Stimulated activated CD4-positive, alpha-beta T cell treated with anti-CD3 and anti-CD28 coated beads, Interleukin-4, amount 100 ng/mL, for 4 hours (primary cell): ENCODE measurements around the gene KCNH8.

Experiments
- DNase-seq, 2 experiments: peaks; one replicate each; pipeline ENCODE4 v3.0.0-alpha.2; 2020

Gene KCNH8

DNA sequence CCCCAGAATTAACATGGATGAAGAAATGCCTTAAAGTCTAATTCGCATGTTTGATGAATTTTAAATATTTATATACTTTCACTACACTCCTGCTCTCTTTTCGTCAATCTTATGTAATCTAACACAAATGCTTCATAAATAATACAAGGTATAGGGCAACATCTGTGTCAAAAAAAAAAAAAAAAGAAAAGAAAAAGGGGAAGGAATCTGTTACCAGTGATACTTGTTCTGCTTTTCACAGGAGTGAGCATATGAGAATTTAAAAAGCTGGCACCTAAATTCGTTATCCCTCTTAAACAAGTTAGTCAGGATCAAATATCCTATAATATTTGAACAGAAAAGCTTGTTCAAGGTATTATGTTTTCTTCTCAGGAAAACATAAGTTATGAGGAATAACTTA is 243.8 kb downstream of the KCNH8 start:
- DNase-seq = no peak

DNA sequence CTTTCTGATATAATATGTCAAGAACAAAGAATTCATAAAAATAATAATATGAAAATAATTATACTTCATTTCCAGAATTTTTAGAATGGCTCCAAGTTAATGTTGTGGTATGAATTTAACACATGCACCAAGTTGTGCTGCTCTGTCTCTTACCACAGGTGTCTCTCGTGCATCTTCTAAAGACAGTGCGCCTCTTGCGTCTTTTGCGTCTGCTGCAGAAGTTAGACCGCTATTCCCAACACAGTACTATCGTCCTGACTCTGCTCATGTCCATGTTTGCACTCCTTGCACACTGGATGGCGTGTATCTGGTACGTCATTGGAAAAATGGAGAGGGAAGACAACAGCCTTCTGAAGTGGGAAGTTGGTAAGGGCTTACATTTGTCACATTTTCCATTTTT is 246.6 kb downstream of the KCNH8 start:
- no peak for DNase-seq

DNA sequence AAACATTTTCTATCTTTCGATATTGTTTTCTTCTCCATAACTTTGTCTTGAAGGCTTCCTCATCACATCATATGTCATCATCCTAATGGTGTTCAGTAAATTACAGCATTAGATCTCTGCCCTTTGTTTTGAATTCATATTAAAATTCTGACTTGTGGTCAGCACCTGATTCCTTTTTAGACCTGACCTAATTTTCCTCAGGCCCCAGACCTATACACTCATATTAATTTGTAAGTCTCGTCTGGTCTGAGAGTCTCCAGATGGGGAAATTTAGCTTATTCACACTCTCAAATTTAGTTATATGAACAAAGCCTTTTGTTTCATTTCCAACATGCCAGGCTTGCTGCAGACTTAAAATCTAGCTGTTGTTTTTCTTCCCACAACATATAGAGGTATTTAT is 248.4 kb downstream of the KCNH8 start:
- DNase-seq = no peak

DNA sequence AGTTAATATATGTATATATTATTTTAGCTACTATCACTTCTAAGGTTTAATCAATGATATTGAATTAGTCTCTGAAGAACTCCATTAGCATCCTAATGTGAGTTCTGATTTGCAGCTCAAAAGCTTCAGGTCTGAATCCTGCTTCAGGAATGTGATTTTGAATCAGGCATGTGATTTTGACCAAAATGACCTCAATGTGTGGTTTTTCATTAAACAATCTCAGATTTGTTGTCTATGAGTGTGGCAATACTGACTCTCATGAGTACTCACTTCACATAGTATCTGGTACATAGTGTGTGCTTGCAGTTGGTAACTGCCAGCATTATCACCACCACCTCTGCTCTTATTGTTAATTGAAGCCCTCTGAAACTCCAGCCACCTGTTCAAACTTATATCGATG is 251.0 kb downstream of the KCNH8 start:
- no peak for DNase-seq

DNA sequence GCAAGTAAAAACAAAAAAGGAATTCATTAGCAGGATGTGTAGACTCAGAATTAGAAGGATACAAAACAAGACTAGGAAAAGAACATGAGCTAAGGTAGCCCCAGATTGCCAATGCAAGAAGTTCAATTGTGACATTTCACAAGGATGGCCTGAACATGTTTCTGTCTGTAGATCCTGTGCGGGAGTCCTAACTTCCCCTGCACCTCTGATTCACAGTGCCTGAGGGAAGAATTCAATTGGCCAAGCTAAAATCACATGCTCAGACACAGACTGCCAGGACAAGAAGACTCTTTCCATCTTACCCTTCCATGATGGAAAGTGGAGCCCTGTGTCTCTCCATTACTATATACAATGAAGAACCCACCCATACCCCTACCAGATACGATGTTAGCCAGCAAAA is 251.5 kb downstream of the KCNH8 start:
- DNase-seq = no peak

DNA sequence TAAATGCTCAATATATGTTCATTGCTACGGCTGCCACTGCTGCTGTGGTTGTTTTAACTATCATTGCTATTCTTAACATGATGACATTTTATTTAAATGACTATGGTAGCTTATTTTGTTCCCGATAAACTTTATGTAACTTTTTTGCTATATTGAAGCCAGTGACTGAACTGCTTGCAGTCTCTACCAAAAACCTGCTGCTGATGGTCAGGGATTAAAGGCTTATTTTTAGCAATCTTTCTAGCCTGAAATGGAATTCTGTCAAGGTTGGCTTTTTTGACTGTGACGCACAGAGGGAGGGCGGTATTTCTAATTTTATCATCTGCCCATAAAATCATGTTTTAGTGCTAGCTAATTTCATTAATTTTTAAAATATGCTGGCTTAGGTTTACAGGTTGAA is 271.8 kb downstream of the KCNH8 start:
- DNase-seq = no peak

DNA sequence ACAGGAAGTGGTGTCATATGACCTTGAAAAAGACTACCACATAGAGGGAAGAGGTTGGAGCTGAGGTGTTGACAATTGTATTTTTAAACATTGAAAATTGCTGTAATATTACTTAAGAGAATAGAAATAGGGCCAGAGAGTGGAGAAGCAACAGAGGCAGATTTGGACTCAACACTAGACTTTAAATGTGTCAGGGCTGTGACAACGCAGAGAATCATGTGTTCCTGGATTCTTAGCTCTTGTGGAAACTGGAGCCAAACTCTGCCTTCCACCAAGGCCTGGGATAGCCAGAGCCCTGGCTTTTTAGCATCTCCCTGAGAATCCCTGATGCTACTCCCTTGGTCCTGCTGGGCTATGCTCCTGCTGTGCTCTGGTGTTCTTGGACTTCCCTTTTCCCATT is 277.5 kb downstream of the KCNH8 start:
- no peak for DNase-seq

DNA sequence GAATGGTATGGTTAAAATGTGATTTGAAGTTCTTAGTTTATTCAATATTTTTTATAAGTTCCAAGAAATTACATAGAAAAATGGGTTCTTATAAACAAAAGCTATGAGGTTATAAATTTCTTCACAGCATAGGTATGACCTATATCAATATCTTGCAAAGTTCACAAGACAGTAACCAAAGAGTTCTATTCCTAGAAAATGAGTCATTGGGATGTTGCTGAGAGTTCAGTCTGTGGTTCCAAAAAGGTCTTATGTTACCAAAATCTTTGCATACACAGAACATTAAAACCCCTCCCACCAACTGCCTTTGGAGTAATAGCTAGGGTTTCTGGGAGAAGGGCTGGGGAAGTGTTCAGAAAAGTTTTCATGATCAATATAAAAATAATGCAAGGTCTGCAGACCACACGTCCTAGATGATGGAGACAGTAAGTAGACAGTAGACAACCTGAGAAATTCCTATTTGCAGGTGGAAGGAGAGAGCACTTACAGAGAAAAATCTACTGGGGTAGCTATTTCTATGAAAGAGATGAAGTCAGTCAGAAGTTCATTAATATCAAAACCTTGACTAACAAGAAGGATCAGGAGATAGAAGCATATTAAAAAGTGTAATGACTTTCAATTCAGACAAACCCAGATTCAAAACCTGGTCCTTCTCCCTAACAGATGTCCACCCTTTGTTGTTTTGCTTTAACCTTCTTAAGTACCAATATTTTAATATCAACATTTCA is 279.3 kb downstream of the KCNH8 start:
- DNase-seq = no peak

DNA sequence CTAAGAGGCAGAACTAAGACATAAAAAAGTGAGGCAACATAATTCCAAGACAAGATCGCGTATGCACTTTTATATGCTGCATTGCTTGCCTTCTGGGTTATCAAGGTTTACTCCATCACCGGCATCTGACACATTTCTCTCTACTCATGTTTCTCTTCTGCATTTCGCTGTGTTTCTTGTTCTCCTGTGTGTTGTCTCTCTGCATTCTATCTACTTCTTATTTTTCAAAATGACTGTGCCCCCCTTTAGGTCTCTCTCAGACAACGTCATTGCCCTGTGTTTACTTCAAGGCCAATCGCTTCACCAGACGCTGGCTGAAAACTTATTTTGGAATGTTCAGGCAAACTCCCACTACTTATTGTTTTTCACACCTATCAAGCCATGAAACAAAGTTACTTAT is 280.4 kb downstream of the KCNH8 start:
- DNase-seq = no peak

DNA sequence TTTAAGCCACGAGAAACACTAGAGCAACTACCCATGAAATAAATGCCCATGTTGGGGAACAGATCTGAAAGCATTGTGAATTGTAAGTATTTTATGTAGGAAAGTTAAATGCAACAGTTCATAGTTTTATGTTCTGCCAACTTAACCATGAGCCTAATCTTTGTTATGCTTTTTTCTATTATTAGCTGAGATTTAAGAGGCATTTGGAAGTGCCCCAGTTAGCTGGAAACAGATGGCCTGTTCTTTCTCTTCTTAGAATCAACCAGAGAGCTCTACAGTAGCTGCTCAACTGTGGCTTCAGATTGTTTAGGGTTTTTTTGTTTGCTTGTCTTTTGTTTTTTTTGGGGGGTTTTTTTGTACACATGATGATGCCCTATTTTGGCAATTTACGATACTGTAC is 284.4 kb downstream of the KCNH8 start:
- DNase-seq = no peak

DNA sequence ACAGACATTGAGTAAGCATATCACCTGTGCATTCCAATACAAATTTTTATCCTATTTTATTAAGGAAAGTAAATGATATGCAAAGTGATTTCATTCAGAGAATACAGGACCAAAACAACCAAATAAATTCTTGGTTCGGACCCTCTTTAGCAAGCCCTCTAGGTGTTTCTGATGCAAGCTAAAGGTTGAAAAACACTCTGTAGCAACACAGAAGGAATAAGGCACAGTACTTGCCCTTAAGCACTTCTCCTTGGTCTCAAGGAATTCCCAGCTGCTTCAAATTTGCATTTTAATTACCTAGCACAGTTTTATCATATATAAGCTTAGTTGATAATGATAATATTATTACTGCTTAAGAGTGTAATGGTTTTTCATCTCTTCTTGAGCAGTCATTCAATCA is 288.4 kb downstream of the KCNH8 start:
- no peak for DNase-seq

DNA sequence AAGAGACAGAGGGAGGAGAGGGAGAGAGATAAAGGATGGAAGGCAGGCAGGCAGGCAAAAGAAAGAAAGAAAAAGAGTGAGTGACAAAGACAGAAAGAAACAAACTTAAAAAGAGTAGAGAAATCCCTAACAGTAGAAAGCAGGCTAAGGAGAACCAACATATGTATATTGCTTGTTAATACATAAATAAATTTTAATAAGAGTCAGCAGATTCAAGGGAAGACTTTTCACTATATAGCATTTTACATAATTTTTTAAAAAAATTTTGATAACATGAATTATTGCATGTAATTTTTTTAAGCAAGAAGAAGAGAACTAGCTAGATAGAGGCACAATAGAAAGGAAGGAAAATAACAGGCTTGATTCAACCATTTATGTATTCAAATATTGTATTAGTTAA is 291.6 kb downstream of the KCNH8 start:
- DNase-seq = no peak

DNA sequence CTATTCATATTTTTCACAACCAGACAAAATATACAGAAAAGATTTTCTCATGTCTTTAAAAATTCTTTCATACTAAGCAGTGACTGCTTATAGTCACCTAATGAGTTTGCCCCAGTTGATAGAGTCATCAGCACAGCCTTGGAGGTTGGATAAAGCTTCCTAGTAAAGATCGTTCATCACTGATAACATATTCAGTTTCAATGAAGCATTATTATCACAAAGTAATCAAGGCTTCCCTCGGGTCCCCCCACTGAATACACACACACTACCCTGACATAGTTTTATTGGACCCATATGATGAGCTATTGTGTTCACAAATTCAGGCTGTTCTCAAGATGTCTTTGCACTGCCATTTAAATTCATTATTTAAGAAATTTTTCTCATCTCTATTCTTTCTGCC is 297.8 kb downstream of the KCNH8 start:
- no peak for DNase-seq

DNA sequence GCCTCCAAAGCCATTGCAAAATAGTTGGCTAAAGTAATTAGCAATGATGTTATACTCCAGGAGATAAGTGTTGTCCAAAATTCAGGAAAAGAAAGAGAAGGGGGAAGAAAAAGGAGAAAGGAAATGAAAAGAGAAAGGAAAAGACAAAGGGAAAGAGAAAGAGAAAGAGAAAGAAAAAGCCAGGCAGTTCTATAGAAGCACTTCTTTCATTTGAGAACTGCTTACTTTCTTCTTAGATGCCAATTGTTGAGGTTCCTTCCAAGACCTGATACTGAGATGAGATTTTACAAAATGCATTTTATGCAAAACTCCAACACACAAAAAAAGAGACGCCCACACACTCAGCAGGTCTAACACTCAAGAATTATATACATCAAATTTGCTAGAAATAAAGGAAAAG is 298.4 kb downstream of the KCNH8 start:
- DNase-seq = no peak

DNA sequence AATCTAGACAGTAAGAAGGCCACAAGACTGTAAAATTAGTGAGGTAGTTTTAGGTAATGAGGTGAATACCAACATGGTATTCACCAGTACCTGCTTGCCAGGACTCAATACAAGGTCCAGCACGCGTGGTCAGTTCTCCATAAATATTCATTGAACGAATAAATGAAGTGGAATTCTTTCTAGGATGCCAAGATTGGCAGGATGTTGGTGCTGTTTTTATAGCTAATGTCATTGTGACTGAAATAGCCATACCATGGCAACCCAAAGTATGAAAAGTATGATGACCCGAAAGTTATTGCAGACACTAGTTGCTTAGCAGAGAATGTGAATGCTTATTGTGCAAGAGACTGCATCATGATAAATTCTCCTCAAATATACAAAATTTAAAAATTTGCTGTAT is 307.2 kb downstream of the KCNH8 start:
- DNase-seq = no peak

DNA sequence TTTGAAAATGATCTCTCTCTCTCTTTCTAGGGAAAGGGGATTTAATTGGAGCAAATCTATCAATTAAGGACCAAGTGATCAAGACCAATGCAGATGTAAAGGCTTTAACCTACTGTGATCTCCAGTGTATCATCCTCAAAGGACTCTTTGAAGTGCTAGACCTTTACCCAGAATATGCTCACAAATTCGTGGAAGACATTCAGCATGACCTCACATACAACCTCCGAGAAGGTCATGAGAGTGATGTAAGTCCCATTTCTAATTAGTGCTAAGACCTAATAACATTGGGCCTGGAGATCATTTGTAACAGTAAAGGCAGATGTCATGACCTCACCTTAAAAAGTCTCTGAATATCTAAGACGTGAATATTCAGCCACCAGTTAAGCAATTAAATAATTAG is 308.4 kb downstream of the KCNH8 start:
- no peak for DNase-seq

DNA sequence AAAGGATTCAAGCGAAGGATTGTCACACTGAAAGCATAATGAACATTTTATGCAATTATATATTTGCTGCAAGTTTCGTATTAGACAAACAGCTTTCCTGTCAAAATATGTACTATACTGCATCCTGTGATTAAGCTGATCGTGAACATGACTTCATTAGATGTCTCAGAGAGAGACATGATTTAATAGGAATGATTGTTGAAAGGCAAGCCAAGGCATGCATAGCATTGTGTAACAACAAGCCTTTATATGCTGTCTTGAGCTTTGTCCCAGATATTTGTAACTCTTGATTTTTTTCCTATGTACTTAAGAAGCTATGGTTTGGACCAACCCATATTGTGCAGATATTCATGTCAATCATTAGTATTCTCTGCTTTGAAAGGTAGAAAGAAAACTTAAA is 309.1 kb downstream of the KCNH8 start:
- no peak for DNase-seq

DNA sequence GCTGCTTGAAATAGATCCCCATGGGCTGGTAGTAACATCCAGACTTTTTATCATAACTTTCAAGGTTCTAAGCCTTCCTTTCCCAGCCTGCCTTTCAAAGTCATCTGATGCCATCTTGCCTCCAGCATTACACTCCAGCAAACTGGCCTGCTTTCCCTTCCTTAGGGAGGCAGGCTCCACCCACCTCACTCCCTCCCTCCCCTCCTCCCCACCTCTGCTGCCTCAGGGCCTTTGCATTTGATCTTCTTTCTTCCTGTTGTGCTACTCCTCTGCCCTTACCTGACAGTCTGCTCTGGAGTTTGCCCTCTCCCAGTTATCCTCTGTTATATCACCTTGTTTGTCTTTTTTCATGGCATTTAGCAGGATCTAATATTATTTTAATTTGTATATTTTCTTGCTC is 319.5 kb downstream of the KCNH8 start:
- DNase-seq = no peak

DNA sequence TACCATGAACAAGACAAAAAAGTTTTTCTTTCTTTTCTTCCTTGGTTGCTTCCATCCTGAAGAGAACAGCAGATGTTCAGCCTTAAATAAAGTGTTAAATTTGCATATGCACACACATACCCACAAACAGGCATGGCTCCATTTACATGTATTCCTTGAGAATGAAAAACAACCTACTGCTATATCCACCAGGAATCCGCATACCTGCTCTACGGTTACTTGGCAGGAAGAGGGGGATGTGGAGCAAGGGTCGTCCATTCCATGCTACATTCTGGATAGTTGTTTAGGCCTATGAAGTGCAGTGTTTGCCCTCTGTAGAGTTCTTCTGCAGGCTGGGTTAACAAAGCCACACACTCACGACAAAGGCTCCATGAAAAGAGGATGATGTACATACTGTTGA is 322.8 kb downstream of the KCNH8 start:
- no peak for DNase-seq

DNA sequence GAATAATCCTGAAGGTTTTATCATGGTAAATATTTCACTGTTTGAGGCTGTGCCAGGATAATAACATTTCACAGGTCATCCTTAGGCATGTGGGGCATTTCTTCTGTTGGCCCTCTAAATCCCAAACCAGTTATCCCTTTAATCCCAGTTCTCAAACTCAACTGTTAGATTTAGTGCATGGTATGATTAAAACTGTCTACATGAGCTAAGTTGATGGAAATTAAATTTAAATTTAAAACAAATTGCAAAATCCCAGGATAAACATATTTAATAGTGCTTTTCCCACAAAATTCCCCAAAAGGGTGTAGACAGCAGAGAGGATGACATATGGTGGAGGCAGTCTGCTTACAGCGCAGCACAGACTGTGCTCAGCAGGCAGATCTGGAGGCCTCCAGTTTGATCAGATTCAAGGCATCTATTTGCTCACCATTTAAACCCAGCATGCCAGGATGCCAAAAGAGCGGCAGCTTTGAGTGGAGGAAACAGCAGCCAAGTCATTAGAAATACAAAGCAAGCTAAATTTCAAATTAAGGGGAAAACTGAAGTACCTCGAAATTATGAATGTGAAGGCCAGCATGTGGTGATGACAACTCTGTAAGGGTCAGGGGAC is 325.8 kb downstream of the KCNH8 start:
- no peak for DNase-seq

DNA sequence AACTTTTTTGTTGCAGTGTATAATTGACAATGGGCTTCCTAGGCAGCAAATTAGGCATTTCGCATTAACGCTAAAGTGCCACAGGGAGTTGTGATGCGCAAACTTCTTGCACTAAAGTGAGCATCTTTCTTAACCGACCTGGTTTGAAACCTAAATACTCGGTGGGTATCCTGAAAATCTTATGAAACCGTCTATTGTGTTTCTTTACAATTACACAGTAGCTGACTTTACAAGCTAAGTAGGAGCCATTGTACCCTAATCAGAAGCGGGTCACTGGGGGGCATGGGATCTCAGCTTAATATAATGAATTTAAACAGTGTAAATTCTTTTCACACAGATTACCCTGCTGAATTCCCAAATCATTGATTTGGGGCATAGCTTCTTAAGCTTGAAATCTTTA is 328.0 kb downstream of the KCNH8 start:
- no peak for DNase-seq

DNA sequence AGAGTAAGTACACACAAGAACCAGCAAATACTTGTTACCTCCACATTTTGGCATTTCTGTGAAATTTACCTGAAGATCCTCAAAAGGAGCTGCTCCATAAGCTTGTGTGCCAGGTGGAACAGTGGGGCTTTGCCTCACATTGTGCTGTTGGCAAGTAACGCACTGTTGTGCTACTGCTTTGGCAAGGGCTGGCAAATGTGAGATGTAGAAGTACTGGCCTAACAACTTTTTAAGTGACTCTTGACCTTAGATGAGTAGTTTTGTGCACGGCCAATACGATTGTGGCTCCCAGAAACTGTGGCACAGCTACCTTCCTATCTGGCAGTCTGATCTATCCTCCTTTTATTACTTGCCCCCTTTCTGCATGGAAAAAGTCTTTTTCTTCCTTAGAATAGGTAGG is 337.0 kb downstream of the KCNH8 start:
- DNase-seq = no peak

DNA sequence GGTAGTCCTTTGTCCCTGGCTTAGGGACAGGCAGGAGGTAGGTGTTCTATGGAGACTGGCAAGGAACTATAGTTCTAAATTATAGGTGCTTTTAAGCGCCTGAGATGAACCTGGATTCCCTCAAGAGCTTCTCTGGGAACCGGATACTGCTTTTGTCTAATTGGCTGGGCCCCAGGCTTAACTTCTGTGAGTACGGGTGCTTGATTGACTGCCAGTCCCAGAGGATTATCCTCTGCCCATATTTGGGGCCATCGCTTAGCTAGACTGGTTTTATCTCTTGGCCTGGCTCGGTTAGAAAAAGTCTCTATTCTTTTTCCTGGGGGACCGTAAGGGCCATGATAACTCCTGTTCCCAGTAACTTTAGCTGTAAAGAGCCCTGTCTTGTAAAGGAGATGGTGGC is 339.1 kb downstream of the KCNH8 start:
- no peak for DNase-seq

DNA sequence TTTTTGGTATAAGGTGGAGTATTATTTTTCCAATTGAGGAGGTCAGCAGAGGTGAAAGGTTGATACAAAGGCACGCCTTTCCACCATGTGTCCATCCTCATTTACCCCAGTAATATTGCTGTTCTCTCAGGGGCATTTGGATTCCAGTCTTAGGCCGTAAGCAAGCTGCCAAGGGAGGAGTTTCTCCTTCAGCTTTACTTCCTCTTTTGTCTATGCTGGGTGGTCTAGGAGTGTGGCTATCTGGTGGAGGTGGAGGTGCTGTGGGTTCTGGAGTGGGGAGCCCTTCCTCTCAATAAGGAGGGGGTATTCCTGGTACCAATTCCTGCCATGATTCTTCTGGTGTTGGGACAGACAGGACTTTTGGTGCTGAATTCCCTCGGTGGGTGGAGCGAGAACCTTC is 340.6 kb downstream of the KCNH8 start:
- DNase-seq = no peak

DNA sequence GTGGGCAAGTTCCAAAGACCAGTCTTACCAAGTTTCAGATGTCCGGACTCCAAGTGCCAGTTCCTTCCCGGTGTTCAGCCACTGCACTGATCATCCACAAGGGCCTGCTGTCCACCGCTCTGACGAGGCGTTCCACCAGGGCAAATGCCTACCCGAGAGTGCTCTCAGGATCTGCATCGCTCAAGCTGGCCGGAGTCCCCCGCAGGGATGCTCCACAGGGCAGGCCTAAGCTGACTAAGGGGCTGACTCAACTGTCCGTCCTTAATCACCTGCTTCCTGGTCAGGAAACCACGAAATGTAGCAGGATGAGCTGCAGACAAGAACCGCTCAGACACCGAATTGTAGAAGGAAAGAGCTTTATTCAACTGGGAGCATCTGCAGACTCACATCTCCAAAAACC is 341.6 kb downstream of the KCNH8 start:
- DNase-seq = no peak
